Calu3 (cell line): ENCODE data around the gene LINC01488. TPM values are rescaled to one million over a fixed set of nuclear protein-coding genes. Genes with fewer than 3 reads are reported as not detected.

Experiments
- BruUV-seq: library from RNA; stranded (reverse); fragments of 400-500 nt; replicated peaks from 2 replicates; lab custom pipeline; 2021; lab: Mats Ljungman, UMichigan
- CTCF ChIA-PET: fragments of 300-600 bp; sonication (Branson Sonifier 250); formaldehyde crosslinking; loops from one replicate; lab custom pipeline; 2022; ENCODE audit warnings: antibody characterized with exemption; lab: Charles Lee
- DNase-seq: peaks from one replicate; pipeline ENCODE4 v3.0.0; 2022
- H3K27ac Mint-ChIP-seq: one replicate; pipeline ENCODE4 v1.8.0; 2022; ENCODE audit warnings: mixed read lengths; ENCODE audit not compliant: unreplicated experiment
- H3K27me3 Mint-ChIP-seq: one replicate; pipeline ENCODE4 v1.8.0; 2022; ENCODE audit warnings: mixed read lengths; ENCODE audit not compliant: unreplicated experiment
- H3K36me3 Mint-ChIP-seq: one replicate; pipeline ENCODE4 v1.8.0; 2022; ENCODE audit warnings: mild to moderate bottlenecking, moderate library complexity, mixed read lengths; ENCODE audit not compliant: insufficient read depth, unreplicated experiment
- H3K4me1 Mint-ChIP-seq: one replicate; pipeline ENCODE4 v1.8.0; 2022; ENCODE audit warnings: mild to moderate bottlenecking, low read depth, mixed read lengths; ENCODE audit not compliant: unreplicated experiment
- H3K4me3 Mint-ChIP-seq: one replicate; pipeline ENCODE4 v1.8.0; 2022; ENCODE audit warnings: mild to moderate bottlenecking, low read depth, moderate library complexity, mixed read lengths; ENCODE audit not compliant: unreplicated experiment
- H3K9me3 Mint-ChIP-seq: one replicate; pipeline ENCODE4 v1.8.0; 2022; ENCODE audit warnings: low read depth, mixed read lengths; ENCODE audit not compliant: unreplicated experiment
- CTCF ChIP-seq: fragments of 200-600 bp; IDR thresholded peaks from one replicate; pipeline ENCODE4 v1.8.0; 2022; ENCODE audit warnings: antibody characterized with exemption; ENCODE audit not compliant: unreplicated experiment
- intact Hi-C: fragments of 100-400 bp; cut with micrococcal nuclease; formaldehyde crosslinking; loops from one replicate; pipeline ENCODE4 v1.10.0; 2022; ENCODE audit not compliant: unreplicated experiment
- total RNA-seq: library from RNA; stranded (reverse); gene quantifications from 2 replicates; pipeline ENCODE4 v1.2.3, GENCODE V29; 2022

Gene LINC01488
- total RNA-seq, 1 experiment from 2014 or later, result not detected

- no peak for TF ChIP-seq CTCF
- Mint-ChIP-seq H3K4me3 (no peak overlapping the region), H3K9me3 (peaks cover 2% of the 10 kb centered on the region), H3K36me3 (no peaks in the 10 kb centered on the region), H3K4me1 (no peaks in the 10 kb centered on the region), H3K27ac (no peak overlapping the region), H3K27me3 (peaks cover 13% of the 10 kb centered on the region)
- intact Hi-C loops, result no loop called here
- BruUV-seq, result no TSS peak
- DNase-seq, result no peak
- CTCF ChIA-PET, result no interaction called here
Measured at GRCh38 chr11:69504576-69505335, 23.3 kb downstream of the LINC01488 start.

GRCh38 chr11:69508974-69509373 lies 27.5 kb downstream of the LINC01488 start:
- no peaks in the 10 kb centered on the region for H3K4me1 Mint-ChIP-seq
- BruUV-seq, result no TSS peak
- no peak for DNase-seq
- H3K4me3 Mint-ChIP-seq, result no peak overlapping the region
- H3K27ac Mint-ChIP-seq, result no peak overlapping the region
- TF ChIP-seq CTCF, result no peak
- no peaks in the 10 kb centered on the region for H3K36me3 Mint-ChIP-seq
- H3K9me3 Mint-ChIP-seq, result peaks cover 2% of the 10 kb centered on the region
- CTCF ChIA-PET, result no interaction called here
- no peaks in the 10 kb centered on the region for H3K27me3 Mint-ChIP-seq
- intact Hi-C loops, result no loop called here

DNA sequence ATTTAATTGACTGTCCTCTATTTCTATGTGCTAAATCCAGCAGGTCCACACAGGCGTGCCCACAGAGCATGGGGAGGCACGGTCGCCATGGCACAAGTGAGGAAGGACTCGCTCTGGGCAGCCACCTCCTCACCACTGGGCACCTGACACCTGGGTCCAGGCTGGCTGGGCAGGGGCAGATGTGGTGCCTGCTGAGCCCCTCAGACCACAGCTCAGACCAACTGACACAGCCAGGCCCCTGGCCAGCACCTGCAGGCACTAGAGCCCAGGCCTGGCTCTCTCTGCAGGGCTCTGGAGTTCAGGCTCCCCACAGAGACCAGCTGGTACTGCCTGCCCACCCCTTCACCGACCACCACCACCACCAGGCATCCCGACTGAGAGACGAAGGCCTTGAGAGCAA lies 27.9 kb downstream of the LINC01488 start:
- CTCF ChIA-PET, result interaction anchor here (0.6 kb wide), 1 partner anchor 677 kb away, joined by 3 read pairs; no protein-coding TSS in a partner anchor
- no peak for DNase-seq
- Mint-ChIP-seq H3K36me3 (no peaks in the 10 kb centered on the region), H3K9me3 (peaks cover 2% of the 10 kb centered on the region), H3K27me3 (no peaks in the 10 kb centered on the region), H3K4me3 (no peak overlapping the region), H3K27ac (no peak overlapping the region), H3K4me1 (no peaks in the 10 kb centered on the region)
- TF ChIP-seq CTCF, result no peak
- no TSS peak for BruUV-seq
- intact Hi-C loops, result no loop called here

- TF ChIP-seq CTCF, result no peak
- BruUV-seq, result no TSS peak
- no peak overlapping the region for H3K4me3 Mint-ChIP-seq
Measured at GRCh38 chr11:69509846-69510390, 28.5 kb downstream of the LINC01488 start.

More at GRCh38 chr11:69509846-69510390, 28.5 kb downstream of the LINC01488 start:
- intact Hi-C loops, result no loop called here
- peaks cover 2% of the 10 kb centered on the region for H3K9me3 Mint-ChIP-seq
- H3K27me3 Mint-ChIP-seq, result no peaks in the 10 kb centered on the region
- no peaks in the 10 kb centered on the region for H3K4me1 Mint-ChIP-seq
- no peak for DNase-seq
- no peaks in the 10 kb centered on the region for H3K36me3 Mint-ChIP-seq
- no peak overlapping the region for H3K27ac Mint-ChIP-seq
- CTCF ChIA-PET, result interaction anchor here (0.6 kb wide), 1 partner anchor 676 kb away, joined by 3 read pairs; no protein-coding TSS in a partner anchor
